GM21723 (cell line): ENCODE measurements around the gene PRND.

ENCODE experiments used
- ATAC-seq: cut with Tn5 transposase; IDR thresholded peaks from one replicate; pipeline ENCODE4 v1.9.1; 2021; ENCODE audit warnings: mild to moderate bottlenecking, moderate library complexity; ENCODE audit not compliant: unreplicated experiment

Gene PRND

GRCh38 chr20:4775322-4776078, 53.8 kb downstream of the PRND start:
- ATAC-seq: no peak

- ATAC-seq: no peak
These were observed 54.4 kb downstream of the PRND start for GRCh38 chr20:4776079-4776630.
